ENCODE data around the gene PTPN1.

DNA sequence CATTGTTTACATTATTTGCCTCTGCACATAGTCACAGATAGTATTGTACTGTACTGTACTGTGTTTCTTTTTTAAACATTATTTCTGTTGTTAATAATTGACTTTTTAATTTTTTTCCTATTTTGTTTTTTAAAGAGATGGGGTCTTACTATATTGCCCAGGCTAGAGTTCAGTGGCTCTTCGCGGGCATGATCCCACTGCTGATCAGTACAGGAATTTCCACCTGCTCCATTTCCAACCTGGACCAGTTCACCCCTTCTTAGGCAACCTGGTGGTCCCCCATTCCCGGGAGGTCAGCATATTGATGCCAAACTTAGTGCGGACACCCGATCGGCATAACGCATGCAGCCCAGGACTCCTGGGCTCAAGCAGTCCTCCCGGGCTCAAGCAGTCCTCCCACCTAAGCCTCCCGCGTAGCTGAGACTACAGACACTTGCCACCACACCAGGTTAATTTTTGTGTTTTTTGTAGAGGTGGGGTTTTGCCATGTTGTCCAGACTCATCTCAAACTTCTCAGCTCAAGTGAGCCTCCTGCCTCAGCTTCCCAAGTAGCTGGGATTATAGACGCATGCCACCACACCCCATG is 47.5 kb downstream of the PTPN1 start:
- TF ChIP-seq, protein P1, sequence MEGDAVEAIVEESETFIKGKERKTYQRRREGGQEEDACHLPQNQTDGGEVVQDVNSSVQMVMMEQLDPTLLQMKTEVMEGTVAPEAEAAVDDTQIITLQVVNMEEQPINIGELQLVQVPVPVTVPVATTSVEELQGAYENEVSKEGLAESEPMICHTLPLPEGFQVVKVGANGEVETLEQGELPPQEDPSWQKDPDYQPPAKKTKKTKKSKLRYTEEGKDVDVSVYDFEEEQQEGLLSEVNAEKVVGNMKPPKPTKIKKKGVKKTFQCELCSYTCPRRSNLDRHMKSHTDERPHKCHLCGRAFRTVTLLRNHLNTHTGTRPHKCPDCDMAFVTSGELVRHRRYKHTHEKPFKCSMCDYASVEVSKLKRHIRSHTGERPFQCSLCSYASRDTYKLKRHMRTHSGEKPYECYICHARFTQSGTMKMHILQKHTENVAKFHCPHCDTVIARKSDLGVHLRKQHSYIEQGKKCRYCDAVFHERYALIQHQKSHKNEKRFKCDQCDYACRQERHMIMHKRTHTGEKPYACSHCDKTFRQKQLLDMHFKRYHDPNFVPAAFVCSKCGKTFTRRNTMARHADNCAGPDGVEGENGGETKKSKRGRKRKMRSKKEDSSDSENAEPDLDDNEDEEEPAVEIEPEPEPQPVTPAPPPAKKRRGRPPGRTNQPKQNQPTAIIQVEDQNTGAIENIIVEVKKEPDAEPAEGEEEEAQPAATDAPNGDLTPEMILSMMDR (IDR thresholded peaks at IDR 0.05): no peak
- TF ChIP-seq EZH2 (IDR thresholded peaks at IDR 0.05): no peak
- no peak for TF ChIP-seq EZH2phosphoT487 (IDR thresholded peaks at IDR 0.05)

All from neural progenitor cell (in vitro differentiated cells).